ENCODE measurements around the gene GAPVD1. TPM values are rescaled to one million over a fixed set of nuclear protein-coding genes. Genes with fewer than 3 reads are reported as not detected.

Gene GAPVD1
- total RNA-seq, 1 experiment from 2014 or later = 39.5 TPM

- H3K18ac ChIP-seq (ENCODE audit: insufficient read length, low read depth, low read length) = no peak overlapping the region
- no peaks in the 10 kb centered on the region for H3K27me3 ChIP-seq (ENCODE audit: insufficient read depth, low read length)
- H4K8ac ChIP-seq (replicated peaks; ENCODE audit: insufficient read length, low read depth, low read length) = no peak overlapping the region
- no peak overlapping the region for H3K23ac ChIP-seq (ENCODE audit: insufficient read length, low read depth, low read length)
- H2BK120ac ChIP-seq (ENCODE audit: low read depth, low read length, poor library complexity, severe bottlenecking) = no peak overlapping the region
- Mint-ChIP-seq H3K36me3 (ENCODE audit: insufficient read depth in 1 of 3, low read depth in 3 of 3) (peaks cover 17 to 58% (median 52%) of the 10 kb centered on the region in 3 experiments; a peak in 6 of 7 replicates), H3K4me1 (no peaks in the 10 kb centered on the region), H3K27ac (peak overlapping the region in 1 of 3 experiments; percentile 33; a peak in 1 of 7 replicates), H3K27me3 (ENCODE audit: low read depth) (no peaks in the 10 kb centered on the region), H3K9me3 (no peaks in the 10 kb centered on the region), H3K4me3 (no peak overlapping the region)
- no CpG with 5 or more reads among the region's 2 CpGs for WGBS (ENCODE audit: extremely low coverage, insufficient read length, low lambda C conversion rate)
- H3K9ac ChIP-seq (ENCODE audit: extremely low read depth, insufficient read length, low read length) = no peak overlapping the region
- H3K4ac ChIP-seq (ENCODE audit: low read depth, low read length) = no peak overlapping the region
- H2AK5ac ChIP-seq (ENCODE audit: insufficient read length, low read length) = no peak overlapping the region
- H3K27ac ChIP-seq (ENCODE audit: insufficient read length, low read depth, low read length) = no peak overlapping the region
- no peaks in the 10 kb centered on the region for H3K9me3 ChIP-seq (ENCODE audit: control insufficient read depth, low read depth, low read length)
- H2BK5ac ChIP-seq (ENCODE audit: insufficient read length, low read length) = no peak overlapping the region
- H4K5ac ChIP-seq (ENCODE audit: insufficient read length, low read depth, low read length) = no peak overlapping the region
- H2BK12ac ChIP-seq (ENCODE audit: insufficient read length, low read depth, low read length) = no peak overlapping the region
- H2BK15ac ChIP-seq (ENCODE audit: low read depth, low read length) = no peak overlapping the region
- TF ChIP-seq CTCF (conservative IDR thresholded peaks at IDR 0.05) = no peak
- H3K4me1 ChIP-seq (ENCODE audit: insufficient read depth, low read length) = no peaks in the 10 kb centered on the region
- H3K79me1 ChIP-seq (ENCODE audit: insufficient read depth, low read depth, low read length, poor library complexity, severe bottlenecking) = no peaks in the 10 kb centered on the region
- H4K91ac ChIP-seq (ENCODE audit: insufficient read length, low read depth, low read length) = no peak overlapping the region
- H2BK20ac ChIP-seq (ENCODE audit: low read depth, low read length, poor library complexity, severe bottlenecking) = no peak overlapping the region
- no peaks in the 10 kb centered on the region for H3K23me2 ChIP-seq (ENCODE audit: insufficient read length, low read depth, low read length, poor library complexity, severe bottlenecking)
- H4K20me1 ChIP-seq (ENCODE audit: control insufficient read depth, insufficient read depth, insufficient read length) = no peaks in the 10 kb centered on the region
- H3K56ac ChIP-seq (ENCODE audit: insufficient read length, low read depth, low read length) = no peak overlapping the region
- no peaks in the 10 kb centered on the region for H3K79me2 ChIP-seq (ENCODE audit: insufficient read depth, low read length)
- H3K14ac ChIP-seq (ENCODE audit: insufficient read depth, low read length) = no peak overlapping the region
- H3K4me2 ChIP-seq (ENCODE audit: insufficient read depth, insufficient read length, low read length) = no peak overlapping the region
- H3T11ph ChIP-seq (ENCODE audit: low read length) = no peak overlapping the region
- no peak overlapping the region for H2AFZ ChIP-seq (ENCODE audit: low read length)
- DNase-seq = no peak
These were observed 42.6 kb downstream of the GAPVD1 start for GRCh38 chr9:125304273-125304672.

Measured in H9 (cell line).